ENCODE measurements around the gene ITGA8.

- TF ChIP-seq POLR2A (IDR thresholded peaks at IDR 0.05) = no peak
- TF ChIP-seq, protein P1, sequence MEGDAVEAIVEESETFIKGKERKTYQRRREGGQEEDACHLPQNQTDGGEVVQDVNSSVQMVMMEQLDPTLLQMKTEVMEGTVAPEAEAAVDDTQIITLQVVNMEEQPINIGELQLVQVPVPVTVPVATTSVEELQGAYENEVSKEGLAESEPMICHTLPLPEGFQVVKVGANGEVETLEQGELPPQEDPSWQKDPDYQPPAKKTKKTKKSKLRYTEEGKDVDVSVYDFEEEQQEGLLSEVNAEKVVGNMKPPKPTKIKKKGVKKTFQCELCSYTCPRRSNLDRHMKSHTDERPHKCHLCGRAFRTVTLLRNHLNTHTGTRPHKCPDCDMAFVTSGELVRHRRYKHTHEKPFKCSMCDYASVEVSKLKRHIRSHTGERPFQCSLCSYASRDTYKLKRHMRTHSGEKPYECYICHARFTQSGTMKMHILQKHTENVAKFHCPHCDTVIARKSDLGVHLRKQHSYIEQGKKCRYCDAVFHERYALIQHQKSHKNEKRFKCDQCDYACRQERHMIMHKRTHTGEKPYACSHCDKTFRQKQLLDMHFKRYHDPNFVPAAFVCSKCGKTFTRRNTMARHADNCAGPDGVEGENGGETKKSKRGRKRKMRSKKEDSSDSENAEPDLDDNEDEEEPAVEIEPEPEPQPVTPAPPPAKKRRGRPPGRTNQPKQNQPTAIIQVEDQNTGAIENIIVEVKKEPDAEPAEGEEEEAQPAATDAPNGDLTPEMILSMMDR (IDR thresholded peaks at IDR 0.05) = no peak
Measured at GRCh38 chr10:15745751-15746150, 26.0 kb upstream of the ITGA8 start.
